ENCODE results near the gene PARD3B.

The PARD3B gene

DNA sequence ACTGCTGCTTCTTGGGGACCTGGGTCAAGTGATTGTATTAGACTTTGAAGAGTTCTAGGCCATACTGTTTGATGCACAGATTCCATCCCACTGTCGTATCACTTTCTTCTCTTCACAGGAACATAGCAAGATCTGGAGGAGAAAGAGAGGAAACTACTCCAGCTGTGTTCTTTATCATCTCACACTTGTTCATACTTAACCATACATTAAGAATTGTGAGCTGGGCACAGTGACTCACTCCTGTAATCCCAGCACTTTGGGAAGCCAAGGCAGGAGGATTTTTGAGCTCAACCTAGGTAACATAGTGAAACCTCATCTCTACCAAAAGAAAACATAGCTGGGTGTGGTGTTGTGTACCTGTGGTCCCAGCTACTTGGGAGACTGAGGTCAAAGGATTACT lies 111.7 kb downstream of the PARD3B start:
- no peak for DNase-seq (ENCODE audit: low spot score)

DNA sequence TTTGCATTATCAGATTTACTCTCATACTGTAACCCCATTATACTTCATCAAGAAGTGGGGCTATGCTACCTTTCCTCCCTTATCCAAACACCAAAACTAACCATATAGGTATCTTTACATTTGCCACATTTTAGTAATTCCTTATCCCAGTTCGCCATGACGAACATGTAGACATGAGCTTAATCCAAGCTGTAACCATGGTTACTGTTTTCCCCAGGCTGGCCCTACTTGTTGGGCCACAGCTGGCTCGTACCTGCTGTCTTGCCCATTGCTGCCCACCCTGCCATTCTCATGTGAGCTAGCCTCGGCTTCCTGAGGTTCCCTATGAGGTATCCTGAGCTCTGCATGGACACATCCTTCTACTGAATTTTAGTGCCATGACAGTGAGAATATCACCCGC lies 117.7 kb downstream of the PARD3B start:
- DNase-seq (ENCODE audit: low spot score) = no peak

DNA sequence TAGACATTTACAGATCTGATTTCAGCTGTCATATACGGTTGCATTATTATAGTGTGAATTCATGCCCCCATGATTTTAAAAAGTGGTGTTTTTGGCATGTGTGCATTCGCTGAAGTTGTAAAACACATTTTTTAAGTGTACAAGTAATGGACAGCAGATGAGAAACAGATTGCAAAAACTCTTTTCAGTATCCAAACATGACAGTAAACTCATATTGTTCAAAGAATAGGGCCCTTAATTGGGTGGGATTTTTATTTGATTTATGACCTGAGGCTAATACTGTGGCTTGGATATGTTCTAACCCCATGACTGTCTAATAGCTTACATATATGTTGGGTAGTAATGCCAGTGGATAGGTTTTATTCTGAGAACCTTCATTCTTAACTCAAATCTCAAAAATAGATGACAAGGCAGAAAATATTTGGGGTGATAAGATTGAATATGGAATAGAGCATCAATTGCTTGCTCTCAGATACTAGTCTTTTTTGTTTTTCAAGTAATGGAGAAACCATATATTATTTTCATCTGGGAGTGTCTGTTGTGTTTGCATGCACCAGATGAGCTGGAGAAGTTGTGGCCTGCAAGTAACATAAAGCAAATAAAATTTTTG lies 118.6 kb downstream of the PARD3B start:
- no peak for DNase-seq (ENCODE audit: low spot score)

DNA sequence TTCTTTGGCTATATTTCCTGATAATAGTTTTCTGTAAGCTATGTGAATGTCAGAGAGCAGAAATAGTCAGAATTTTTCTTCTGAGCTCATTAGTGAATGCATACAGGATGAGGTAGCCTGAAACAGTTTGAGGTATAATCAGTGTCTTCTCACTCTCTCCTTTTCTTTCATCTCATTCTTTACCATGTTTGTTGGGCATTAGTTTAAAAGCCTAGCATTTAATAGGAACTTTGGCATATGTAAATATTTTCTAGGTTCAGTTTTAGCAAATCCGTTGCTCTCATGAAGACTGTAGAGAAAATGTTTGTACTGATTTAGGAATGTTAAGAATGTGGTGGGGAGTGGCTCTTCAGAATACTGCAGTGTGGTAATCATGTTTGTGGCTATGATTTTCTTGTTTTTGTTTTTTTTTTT lies 119.4 kb downstream of the PARD3B start:
- no peak for DNase-seq (ENCODE audit: low spot score)

DNA sequence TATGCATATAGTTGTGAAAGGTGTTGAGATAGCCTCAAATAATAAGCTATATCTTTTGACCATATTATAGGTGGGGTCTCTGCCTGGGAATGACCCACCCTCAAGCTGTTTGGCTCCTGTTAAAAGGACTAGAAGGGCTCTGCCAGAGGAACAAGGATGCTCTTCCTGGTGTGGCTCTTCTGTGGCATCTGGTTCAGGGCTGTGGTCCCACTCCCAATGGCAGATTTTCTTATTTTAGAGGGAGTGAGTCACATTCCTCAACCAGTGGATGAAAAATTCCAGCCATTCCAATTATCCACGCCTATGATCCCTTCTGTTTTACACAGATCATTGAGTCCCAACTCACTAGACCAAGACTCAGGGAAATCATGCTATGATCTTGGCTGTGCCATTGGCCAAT lies 119.9 kb downstream of the PARD3B start:
- no peak for DNase-seq (ENCODE audit: low spot score)

DNA sequence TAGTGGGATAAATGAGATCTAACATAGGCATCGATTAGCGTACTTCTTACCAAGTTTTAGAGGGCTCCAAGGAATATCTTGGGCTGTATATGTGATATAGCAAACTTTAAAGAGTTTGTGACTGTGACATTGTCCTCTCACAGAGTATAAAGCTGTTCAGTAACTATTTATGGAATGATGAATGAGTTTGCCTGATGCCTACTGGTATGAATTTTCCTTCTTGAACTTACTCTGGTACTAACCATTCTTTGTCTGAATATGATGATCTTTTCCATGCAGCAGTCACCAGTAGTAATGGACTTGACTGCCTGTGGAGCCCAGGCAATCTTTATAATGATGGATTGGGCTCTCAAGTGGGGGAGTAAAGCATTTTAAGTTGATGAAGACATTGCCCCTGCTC lies 120.5 kb downstream of the PARD3B start:
- no peak for DNase-seq (ENCODE audit: low spot score)

DNA sequence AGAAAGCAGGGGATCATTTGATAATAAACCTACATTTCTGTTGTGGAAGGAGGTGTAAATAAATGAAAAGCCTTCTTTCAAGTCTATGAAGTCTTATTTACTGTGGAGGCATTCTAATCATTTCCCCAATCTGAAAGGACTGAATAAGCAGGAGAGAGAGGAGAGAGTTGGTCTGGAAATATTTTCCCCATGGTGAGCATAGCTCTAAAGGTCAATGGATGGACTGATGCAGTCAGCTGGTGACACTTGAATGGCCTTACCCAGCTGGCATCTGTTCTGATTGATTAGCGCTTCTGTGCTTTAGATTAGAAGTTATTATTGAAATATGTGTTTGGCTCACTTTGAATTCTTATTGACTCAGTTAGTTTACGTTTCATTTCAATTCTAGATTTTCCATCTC lies 122.7 kb downstream of the PARD3B start:
- no peak for DNase-seq (ENCODE audit: low spot score)

DNA sequence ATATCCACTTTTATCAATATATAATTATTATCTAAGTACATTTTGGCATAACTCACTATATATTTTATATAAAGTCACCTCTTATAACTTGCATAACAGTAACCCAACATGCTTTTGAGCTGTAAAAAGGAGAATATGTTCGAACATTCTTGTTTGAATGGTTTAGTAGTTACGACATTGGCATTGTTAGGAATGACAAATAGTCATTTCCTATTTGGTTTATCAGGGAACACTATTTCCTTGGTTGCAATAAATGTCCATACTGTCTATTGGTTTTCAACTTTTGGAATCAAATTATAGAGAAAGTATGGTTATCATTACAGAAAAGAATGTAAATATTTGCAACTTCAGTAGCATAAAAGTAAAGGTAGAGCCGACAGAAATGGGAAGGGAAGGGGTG lies 124.1 kb downstream of the PARD3B start:
- no peak for DNase-seq (ENCODE audit: low spot score)

DNA sequence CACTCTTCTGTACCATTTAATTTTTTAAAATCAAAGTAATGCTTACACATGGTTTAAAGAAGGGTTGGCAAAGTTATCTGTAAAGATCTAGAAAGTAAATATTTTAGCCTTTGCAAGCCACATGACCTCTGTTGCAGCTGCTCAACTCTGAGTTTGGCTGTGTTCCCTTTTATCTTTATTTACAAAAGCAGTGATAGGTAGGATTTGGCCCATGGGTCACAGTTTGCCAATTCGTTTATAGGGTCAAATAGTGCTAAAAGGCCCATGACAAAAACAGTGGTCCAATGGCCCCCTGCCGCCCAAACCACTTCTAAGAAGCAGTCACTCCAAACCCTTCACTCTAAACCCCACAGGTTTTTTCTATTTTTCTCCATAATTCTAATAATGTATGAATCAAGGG lies 124.8 kb downstream of the PARD3B start:
- no peak for DNase-seq (ENCODE audit: low spot score)

DNA sequence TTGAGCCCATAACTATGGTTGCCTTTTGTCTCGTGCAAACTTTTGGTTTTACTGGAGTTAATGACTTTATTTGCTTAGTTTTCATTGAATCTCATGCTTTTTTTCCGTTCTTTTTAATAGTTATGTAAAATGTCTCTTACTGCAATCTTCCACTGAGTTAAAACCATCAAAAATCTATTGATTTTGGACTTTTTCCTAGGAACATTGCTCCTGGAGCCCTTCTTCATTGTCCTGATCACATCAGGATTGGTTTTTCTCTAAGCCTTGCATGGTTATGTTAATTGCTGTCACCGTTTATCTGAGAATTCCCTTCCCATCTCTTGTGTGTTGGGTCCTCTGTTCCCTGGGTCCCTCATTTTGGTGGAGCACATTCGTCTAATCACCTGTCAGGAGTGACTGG lies 125.5 kb downstream of the PARD3B start:
- DNase-seq (ENCODE audit: low spot score) = no peak

DNA sequence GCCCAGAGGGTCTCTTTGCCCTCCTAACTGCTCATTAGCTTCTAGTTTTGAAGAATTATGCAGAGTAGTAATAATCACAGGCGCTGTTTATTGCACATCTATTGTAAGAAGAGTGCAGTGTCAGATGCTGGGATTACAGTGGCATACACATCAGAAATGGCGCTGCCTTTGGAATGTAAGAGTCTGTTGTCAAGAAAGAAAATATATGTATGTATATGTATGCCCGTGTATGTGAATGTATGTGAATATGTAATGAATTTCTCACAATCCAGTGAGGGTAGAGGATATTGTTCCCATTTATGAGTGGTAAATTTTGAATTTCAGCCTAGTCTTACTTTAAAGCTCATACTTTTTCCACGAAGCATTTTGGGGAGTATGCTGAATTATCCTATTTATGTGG lies 127.5 kb downstream of the PARD3B start:
- DNase-seq (ENCODE audit: low spot score) = no peak

DNA sequence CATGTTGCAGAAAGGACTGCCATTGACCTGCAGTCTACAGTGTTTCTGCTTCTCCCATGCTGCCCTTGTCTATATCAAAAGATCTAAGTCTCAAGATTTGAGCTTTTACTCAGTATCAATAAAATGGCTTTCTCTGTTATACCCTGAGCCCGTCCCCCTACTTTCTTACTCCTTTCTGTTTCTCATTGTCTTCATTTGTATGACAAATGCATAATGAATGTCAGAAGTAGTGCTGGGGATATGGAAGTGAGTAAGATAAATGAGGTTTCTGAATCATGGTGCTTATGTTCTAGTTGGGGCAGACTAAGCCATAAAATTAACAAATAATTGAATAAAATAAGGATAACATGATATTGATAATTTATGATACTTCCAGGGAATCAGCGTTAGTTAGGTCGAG lies 128.6 kb downstream of the PARD3B start:
- DNase-seq (ENCODE audit: low spot score) = no peak

DNA sequence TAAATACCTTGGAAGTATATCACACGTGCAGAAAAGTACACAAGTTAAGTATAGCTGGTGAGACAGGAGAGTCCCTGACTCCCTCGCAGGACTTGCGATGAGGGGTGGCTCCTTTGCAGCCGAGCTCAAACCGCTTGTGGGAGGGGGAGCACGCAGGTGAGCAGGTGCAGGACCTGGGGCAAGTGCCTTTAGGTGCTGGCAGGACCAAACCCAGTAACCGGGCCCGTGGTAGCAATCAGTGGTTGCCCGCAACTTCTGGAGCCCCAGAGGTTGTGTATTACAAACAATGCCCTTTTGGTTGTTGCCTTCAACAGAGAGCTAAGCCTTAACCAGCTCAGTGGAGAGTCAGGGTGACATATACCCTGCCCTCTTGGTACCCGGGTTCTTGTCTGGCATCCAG lies 132.8 kb downstream of the PARD3B start:
- no peak for DNase-seq (ENCODE audit: low spot score)

DNA sequence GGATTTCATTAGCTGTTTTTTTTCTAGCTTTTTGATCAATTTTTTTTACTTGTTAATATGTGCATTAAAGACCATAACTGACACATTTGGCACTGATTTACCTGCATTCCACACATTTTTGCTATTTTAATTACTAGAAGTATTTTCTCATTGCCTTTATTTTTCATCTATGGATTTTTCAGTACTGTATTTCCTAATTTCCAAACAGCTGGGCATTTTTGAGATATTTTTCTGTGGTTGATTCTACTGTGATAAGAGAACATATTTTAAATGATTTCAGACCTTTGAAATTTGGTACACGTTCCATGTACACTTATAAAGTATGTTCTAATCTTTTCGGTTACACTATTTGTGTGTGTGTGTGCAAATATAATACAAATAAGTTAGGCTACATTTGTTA lies 135.3 kb downstream of the PARD3B start:
- DNase-seq (ENCODE audit: low spot score) = no peak

DNA sequence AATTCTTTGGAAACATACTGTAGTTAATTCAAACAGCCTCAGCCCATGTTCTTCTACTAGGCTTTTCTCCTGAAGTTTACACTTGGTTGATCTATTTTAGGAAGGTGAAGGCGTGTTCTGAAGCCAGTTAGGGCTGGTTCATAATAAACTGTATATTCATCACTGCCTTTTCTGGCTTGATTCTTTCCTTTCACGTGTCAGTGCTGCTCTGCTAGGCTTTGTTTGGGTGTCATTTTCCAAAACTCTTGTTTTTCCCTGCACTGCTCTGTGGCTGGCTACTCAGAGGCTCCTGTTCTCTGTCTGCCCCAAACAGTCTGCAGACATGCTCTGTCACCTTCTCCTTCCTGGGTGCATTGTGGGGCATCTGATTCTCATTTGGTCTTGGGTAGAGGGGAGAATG lies 136.1 kb downstream of the PARD3B start:
- DNase-seq (ENCODE audit: low spot score) = no peak

DNA sequence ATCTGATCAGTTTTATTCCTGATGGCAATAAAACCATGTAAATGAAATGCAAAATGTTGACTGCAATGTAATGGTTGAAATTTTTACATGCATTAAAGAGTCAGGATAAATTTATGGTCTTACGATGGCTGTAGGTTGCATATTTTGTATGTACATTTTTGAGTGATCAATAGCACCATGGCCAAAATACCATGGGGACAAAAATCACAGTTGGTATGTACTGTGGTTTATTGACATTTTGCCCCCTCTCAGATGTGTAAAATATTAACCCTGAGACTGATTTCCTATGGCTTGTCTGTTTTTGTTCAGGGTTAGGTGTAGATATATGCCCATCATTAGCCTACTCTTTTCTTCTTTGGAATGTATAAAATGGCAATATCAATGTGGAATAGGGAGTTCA lies 138.1 kb downstream of the PARD3B start:
- no peak for DNase-seq (ENCODE audit: low spot score)

DNA sequence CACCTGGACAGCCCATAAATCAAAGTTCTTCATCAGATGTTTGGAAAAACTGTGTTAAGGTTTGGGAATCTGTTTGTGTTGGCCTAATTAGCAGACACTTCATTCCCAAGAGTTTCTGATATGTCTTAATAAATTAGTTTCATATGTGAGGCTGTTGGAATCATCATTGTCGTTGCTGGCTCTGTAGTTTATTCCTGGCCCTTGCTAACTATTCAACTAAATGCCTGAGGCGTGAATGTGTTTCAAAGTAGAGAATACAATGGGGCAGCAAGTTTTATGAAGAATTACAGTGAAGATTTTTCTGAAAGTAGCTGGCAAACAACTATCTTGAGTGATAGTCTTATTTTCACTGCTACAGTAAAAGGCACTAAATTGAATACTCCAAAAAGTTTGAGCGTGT lies 141.1 kb downstream of the PARD3B start:
- DNase-seq (ENCODE audit: low spot score) = no peak

DNA sequence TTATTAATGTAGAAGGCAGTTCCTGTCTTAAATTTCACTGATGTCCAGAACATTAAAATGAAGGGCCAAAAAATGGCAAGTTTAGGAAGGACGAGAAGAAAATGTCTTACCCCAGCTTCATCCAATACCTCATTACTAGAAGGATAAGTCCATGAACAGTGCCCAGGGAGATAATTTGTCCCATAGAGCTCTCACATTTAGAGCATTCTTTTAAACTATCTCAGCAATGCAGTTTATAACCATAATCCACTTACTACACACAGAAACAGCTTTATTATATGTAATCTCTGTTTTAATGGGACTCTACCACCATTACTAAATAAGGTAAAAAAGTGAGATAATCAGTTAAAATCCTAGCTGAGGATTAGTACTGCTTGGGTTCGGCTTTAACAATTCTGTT lies 142.5 kb downstream of the PARD3B start:
- DNase-seq (ENCODE audit: low spot score) = no peak

DNA sequence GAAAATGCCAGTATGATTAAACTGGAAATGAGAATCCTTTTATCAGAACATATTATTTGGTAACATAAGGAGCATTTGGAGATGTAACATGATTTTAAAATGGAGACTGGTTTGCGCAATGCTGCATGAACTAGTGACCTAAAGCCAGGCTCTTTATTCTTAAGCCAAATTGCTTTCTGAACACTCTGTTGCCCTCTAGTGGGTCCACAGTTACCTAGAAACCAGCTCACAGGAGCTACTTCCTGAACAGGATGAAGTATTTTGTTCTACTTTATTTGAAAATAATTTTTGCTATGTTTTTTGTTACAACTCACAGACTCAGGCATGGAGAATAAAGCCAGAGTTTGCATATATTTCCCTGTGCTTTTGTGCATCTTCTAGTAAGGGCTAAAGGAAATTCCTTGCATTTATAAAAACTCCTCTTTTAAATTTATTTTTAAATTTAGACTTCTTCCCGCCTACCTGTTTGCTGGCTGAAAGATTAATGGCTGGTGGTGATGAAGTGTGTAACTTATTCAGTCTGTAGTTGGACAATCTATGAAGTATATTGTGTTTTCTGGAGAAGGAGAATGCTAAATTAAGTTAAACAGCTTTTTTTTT lies 146.7 kb downstream of the PARD3B start:
- no peak for DNase-seq (ENCODE audit: low spot score)

DNA sequence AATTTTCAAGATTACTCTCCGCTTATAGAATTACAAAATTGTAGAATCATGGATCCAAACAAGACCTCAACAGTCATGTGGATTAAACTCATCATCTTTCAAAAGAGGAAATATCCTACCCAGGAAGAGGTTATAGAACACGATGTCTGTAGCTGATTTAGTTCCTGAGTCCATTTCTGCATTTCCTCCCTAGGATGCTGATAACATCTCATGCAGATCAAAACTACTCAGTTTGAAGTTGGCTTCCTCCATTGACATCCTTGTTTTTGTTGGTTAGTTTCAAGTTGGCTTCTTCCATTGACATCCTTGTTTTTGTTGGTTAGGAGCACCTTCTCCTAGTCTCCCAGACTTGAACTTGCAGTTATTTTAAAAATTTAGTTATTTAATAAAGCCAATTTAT lies 147.5 kb downstream of the PARD3B start:
- no peak for DNase-seq (ENCODE audit: low spot score)

DNA sequence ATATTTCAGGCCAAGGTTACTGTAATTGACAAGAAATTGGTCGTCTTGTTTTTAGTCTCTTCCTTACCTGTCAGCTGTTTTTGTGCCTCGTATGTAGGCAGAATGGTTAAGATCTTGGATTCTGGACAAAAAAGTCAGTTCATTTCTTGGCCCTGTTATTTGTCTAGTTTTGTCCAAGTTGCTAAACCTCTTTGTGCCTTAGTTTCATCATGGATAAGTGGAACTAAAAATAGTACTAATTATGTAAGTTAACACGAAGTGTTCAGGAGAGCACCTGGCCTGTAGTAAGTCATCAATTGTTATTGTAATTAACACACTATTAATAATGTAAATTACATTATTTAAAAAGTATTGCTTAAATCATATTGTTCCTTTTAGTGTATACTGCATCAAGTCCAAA lies 148.0 kb downstream of the PARD3B start:
- no peak for DNase-seq (ENCODE audit: low spot score)

DNA sequence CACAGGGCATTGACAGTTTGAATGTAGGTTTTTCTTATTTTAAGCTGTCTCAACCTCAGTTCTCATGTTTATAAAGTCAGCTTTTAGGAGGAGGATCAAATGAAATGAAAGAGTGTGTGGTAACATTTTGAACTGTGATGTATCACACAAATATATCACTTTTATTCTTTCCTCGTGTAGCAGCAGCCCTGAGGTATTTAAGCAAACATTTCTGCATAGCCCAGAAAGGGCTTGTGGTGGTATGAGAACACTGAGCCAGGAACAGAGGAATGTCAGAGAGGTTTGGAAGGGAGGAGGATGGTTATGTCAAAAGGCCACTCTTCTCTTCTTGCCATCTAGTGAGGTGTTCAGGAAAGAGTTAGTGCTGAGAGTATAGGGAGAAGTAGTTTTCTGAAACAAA lies 150.2 kb downstream of the PARD3B start:
- no peak for DNase-seq (ENCODE audit: low spot score)

DNA sequence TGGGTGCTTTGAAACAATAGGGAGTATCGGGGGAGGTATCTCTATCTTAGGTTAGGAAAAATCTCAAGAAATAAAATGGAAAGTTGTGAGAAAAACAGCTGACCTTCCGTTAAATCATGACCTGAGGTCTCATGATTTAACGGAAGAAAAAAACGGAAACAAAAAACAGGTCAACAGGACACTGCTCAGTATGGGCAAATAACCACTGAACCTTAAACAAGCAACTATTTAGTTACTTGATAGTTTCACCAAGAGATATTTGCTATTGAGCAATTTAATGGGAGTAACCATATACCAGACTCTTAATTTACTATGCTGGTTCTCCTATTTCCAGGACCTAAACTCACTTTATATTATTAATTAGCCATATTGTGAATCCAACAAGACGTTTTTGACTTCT lies 150.8 kb downstream of the PARD3B start:
- DNase-seq (ENCODE audit: low spot score) = no peak

DNA sequence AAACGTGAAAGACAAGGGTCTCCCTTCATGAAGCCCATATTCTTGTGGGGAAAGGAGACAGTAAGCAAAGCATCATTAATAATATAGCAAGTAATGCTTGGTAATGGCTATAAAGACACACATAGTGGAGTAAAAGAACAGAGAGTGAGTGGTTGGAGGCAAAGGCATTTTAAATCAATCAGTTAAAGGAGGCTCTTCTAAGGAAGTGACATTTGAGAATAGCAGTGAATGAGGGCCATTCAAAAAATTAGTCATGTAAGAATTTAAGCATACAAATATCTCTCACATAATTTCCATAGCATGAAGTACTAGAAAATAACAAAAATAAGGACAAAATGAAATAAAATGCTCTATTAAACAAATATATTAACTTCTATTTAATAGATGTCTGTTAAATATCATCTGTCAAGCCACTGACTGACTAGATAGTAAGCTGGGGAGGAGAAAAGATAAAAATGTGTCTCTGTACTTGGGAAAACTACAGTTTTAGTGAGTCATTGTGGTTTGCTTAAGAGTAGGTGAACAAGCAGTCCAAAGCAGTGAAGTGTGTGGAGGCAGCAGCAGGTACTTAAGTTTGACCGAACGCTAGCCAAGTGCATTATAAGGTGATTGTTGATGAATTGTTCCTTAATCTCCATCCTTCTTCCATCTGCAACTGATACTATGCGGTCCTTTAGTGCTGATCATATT lies 160.1 kb downstream of the PARD3B start:
- no peak for DNase-seq (ENCODE audit: low spot score)
